K562 (cell line): ENCODE data around the gene ALG14. TPM values are rescaled to one million over a fixed set of nuclear protein-coding genes. Genes with fewer than 3 reads are reported as not detected.
A peak's percentile ranks its signal among the peaks of the same experiment; 100 is the strongest.

ENCODE experiments used
- HDAC3 ChIP-seq: fragments of 450-650 bp; IDR thresholded peaks from 2 replicates; pipeline ENCODE4 v1.6.1; 2018; ENCODE audit warnings: borderline replicate concordance, mild to moderate bottlenecking, moderate library complexity; ENCODE audit not compliant: partially characterized antibody
- LCOR ChIP-seq: sonication (generic); formaldehyde crosslinking; IDR thresholded peaks from 2 replicates; pipeline ENCODE4 v1.8.0; 2022; ENCODE audit warnings: mild to moderate bottlenecking, missing genetic modification reagents
- MTA3 ChIP-seq: fragments of 450-650 bp; formaldehyde crosslinking; IDR thresholded peaks from 2 replicates; pipeline ENCODE4 v1.6.1; 2017; ENCODE audit warnings: mild to moderate bottlenecking, borderline replicate concordance
- ZSCAN29 ChIP-seq: fragments of 450-650 bp; IDR thresholded peaks from 2 replicates; pipeline ENCODE4 v1.6.1; 2017
- polyA plus RNA-seq, 8 experiments: library from polyadenylated mRNA; depleted of rRNA in 4 of 8; stranded (reverse) in 5 of 8; unstranded in 3 of 8; fragments of >200 nt; fragmentation: Nextera tagmentation in 2 of 8; fragmentation: Illumina TruSeq in 1 of 8; extraction: Ambion mirVana in 2 of 8; extraction: Trizol in 1 of 8; gene quantifications; 2 replicates each; pipeline versions ENCODE4 v1.2.1 to v1.2.3, GENCODE V29; 2011 to 2014; ENCODE audit warnings: inconsistent platforms in 1 of 8, missing spikeins in 1 of 8
- total RNA-seq, 7 experiments: library from RNA; depleted of rRNA in 6 of 7; stranded (reverse); fragments of >200 nt in 6 of 7; fragmentation: Illumina TruSeq in 2 of 7; extraction: Trizol in 2 of 7; gene quantifications; 2 replicates each; pipeline versions ENCODE4 v1.2.1 to v1.2.3, GENCODE V29; 2011 to 2021; ENCODE audit warnings: low replicate concordance in 1 of 7
- TF ChIP-seq, protein P1 (sequence below): fragments of 450-650 bp; IDR thresholded peaks from 2 replicates; pipeline ENCODE4 v1.6.1; 2016; ENCODE audit warnings: mild to moderate bottlenecking, moderate library complexity
- TF ChIP-seq, protein P2 (sequence below), 2 experiments: fragments of 450-650 bp; IDR thresholded peaks; 2 replicates each; pipeline ENCODE4 v1.6.1; 2016; ENCODE audit warnings: mild to moderate bottlenecking in 2 of 2, borderline replicate concordance in 1 of 2, low read depth in 1 of 2, moderate library complexity in 1 of 2

The ALG14 gene
- total and polyA plus RNA-seq, 9 of the 15 experiments (the other 6 are each of a cell fraction or from before 2014, with no cell fraction given): 2.8 to 16.2 (median 4.9) TPM

DNA sequence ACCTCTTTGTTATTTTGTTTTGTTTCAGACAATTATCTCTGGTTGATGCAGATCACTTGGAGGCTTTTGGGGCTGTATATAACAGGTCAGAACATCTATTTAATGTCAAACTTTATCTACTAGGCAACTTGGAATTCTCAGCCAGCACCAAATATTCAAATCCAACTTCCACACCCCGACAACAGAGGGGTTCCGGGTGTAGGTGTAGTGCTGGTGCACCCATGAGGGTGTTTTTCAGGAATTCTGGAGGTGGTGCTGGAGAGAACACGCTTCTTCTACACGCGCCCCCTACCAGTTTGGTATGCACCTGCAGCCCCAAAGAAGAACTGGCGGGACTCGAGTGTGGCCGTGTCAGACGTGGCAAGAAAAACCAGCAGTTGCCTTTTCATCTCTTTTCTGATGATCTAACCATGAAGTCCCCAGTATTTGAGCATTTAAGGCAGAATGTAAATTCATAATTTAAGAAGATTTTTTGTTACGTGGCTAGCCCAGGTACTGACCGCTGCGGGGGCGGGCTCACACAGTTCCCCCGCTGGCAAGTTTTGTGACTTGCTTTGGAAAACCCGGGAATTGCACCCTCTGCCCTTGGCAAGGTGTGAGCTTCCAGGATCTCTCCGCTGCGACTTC lies 43.9 kb upstream of the ALG14 start (continued):
- TF ChIP-seq, protein P1, sequence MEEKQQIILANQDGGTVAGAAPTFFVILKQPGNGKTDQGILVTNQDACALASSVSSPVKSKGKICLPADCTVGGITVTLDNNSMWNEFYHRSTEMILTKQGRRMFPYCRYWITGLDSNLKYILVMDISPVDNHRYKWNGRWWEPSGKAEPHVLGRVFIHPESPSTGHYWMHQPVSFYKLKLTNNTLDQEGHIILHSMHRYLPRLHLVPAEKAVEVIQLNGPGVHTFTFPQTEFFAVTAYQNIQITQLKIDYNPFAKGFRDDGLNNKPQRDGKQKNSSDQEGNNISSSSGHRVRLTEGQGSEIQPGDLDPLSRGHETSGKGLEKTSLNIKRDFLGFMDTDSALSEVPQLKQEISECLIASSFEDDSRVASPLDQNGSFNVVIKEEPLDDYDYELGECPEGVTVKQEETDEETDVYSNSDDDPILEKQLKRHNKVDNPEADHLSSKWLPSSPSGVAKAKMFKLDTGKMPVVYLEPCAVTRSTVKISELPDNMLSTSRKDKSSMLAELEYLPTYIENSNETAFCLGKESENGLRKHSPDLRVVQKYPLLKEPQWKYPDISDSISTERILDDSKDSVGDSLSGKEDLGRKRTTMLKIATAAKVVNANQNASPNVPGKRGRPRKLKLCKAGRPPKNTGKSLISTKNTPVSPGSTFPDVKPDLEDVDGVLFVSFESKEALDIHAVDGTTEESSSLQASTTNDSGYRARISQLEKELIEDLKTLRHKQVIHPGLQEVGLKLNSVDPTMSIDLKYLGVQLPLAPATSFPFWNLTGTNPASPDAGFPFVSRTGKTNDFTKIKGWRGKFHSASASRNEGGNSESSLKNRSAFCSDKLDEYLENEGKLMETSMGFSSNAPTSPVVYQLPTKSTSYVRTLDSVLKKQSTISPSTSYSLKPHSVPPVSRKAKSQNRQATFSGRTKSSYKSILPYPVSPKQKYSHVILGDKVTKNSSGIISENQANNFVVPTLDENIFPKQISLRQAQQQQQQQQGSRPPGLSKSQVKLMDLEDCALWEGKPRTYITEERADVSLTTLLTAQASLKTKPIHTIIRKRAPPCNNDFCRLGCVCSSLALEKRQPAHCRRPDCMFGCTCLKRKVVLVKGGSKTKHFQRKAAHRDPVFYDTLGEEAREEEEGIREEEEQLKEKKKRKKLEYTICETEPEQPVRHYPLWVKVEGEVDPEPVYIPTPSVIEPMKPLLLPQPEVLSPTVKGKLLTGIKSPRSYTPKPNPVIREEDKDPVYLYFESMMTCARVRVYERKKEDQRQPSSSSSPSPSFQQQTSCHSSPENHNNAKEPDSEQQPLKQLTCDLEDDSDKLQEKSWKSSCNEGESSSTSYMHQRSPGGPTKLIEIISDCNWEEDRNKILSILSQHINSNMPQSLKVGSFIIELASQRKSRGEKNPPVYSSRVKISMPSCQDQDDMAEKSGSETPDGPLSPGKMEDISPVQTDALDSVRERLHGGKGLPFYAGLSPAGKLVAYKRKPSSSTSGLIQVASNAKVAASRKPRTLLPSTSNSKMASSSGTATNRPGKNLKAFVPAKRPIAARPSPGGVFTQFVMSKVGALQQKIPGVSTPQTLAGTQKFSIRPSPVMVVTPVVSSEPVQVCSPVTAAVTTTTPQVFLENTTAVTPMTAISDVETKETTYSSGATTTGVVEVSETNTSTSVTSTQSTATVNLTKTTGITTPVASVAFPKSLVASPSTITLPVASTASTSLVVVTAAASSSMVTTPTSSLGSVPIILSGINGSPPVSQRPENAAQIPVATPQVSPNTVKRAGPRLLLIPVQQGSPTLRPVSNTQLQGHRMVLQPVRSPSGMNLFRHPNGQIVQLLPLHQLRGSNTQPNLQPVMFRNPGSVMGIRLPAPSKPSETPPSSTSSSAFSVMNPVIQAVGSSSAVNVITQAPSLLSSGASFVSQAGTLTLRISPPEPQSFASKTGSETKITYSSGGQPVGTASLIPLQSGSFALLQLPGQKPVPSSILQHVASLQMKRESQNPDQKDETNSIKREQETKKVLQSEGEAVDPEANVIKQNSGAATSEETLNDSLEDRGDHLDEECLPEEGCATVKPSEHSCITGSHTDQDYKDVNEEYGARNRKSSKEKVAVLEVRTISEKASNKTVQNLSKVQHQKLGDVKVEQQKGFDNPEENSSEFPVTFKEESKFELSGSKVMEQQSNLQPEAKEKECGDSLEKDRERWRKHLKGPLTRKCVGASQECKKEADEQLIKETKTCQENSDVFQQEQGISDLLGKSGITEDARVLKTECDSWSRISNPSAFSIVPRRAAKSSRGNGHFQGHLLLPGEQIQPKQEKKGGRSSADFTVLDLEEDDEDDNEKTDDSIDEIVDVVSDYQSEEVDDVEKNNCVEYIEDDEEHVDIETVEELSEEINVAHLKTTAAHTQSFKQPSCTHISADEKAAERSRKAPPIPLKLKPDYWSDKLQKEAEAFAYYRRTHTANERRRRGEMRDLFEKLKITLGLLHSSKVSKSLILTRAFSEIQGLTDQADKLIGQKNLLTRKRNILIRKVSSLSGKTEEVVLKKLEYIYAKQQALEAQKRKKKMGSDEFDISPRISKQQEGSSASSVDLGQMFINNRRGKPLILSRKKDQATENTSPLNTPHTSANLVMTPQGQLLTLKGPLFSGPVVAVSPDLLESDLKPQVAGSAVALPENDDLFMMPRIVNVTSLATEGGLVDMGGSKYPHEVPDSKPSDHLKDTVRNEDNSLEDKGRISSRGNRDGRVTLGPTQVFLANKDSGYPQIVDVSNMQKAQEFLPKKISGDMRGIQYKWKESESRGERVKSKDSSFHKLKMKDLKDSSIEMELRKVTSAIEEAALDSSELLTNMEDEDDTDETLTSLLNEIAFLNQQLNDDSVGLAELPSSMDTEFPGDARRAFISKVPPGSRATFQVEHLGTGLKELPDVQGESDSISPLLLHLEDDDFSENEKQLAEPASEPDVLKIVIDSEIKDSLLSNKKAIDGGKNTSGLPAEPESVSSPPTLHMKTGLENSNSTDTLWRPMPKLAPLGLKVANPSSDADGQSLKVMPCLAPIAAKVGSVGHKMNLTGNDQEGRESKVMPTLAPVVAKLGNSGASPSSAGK: no peak
- TF ChIP-seq HDAC3 (no peak), ZSCAN29 (no peak; the same call in 1 of the 2 replicates), LCOR (peak; percentile 83), MTA3 (0 out of 2 replicates have a peak, but pooled peaks have one; percentile 14)
- TF ChIP-seq, protein P2, sequence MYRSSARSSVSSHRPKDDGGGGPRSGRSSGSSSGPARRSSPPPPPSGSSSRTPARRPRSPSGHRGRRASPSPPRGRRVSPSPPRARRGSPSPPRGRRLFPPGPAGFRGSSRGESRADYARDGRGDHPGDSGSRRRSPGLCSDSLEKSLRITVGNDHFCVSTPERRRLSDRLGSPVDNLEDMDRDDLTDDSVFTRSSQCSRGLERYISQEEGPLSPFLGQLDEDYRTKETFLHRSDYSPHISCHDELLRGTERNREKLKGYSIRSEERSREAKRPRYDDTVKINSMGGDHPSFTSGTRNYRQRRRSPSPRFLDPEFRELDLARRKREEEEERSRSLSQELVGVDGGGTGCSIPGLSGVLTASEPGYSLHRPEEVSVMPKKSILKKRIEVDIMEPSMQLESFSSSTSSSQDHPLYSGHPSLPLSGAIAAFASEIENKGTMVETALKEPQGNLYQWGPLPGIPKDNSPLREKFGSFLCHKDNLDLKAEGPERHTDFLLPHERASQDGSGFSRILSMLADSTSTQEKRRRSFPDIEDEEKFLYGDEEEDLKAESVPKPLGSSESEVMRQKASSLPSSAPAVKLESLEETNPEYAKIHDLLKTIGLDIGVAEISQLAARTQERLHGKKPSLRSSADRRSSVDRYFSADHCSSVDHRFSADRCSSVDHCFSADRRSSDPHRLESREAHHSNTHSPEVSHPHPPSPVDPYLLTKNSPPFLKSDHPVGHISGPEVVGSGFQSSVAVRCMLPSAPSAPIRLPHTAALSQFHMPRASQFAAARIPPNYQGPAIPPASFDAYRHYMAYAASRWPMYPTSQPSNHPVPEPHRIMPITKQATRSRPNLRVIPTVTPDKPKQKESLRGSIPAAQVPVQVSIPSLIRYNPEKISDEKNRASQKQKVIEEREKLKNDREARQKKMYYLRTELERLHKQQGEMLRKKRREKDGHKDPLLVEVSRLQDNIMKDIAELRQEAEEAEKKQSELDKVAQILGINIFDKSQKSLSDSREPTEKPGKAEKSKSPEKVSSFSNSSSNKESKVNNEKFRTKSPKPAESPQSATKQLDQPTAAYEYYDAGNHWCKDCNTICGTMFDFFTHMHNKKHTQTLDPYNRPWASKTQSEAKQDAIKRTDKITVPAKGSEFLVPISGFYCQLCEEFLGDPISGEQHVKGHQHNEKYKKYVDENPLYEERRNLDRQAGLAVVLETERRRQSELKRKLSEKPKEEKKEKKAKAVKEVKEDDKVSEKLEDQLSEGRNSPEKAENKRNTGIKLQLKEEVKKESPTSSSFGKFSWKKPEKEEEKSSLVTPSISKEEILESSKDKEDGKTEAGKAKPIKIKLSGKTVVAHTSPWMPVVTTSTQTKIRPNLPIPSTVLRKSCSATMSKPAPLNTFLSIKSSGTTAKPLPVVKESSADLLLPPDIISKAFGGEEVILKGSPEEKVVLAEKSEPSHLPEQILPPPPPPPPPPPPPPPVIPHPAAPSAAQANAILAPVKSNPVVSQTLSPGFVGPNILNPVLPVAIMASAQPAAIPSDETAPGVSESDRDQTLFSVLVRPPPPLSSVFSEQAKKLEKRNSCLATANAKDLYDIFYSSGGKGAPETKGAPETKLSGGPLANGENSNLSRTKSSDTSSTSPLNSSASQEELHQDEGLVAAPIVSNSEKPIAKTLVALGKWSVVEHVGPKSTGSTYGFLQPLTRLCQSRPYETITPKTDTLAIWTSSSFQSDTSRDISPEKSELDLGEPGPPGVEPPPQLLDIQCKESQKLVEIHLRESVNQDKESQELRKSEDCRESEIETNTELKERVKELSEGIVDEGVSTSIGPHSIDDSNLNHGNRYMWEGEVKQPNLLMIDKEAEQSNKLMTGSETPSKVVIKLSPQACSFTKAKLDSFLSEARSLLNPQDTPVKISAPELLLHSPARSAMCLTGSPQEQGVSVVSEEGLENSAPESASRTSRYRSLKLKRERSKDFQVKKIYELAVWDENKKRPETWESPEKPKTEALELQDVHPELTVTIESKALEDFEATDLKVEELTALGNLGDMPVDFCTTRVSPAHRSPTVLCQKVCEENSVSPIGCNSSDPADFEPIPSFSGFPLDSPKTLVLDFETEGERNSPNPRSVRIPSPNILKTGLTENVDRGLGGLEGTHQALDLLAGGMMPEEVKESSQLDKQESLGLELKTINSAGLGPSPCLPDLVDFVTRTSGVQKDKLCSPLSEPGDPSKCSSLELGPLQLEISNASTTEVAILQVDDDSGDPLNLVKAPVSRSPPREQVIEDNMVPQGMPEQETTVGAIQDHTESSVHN (IDR thresholded peaks at IDR 0.05; ENCODE audit: borderline replicate concordance in 1 of 2, low read depth in 1 of 2): no peak
